ENCODE measurements around the gene METTL6.
A peak's percentile ranks its signal among the peaks of the same experiment; 100 is the strongest.
"Not testable (repeated sequence)": the region's sequence is repeated elsewhere in the genome, so short reads cannot be mapped to it uniquely, and the experiment has no call there.

The METTL6 gene

GRCh38 chr3:15420871-15421270, 6.5 kb downstream of the METTL6 start:
- in situ Hi-C loops (cut with HindIII; ENCODE audit: low pct_ligation_motif_present, low pct_unique_long_range_greater_than_20kb, low sequenced_read_pairs): no loop called here
- DNase-seq: no peak

GRCh38 chr3:15410966-15411365, 16.4 kb downstream of the METTL6 start:
- DNase-seq; in situ Hi-C loops (cut with HindIII; ENCODE audit: low pct_ligation_motif_present, low pct_unique_long_range_greater_than_20kb, low sequenced_read_pairs): not testable (repeated sequence)

GRCh38 chr3:15409774-15410173, 17.6 kb downstream of the METTL6 start:
- no peak for DNase-seq
- in situ Hi-C loops (cut with HindIII; ENCODE audit: low pct_ligation_motif_present, low pct_unique_long_range_greater_than_20kb, low sequenced_read_pairs): no loop called here

GRCh38 chr3:15409239-15409638, 18.1 kb downstream of the METTL6 start:
- in situ Hi-C loops (cut with HindIII; ENCODE audit: low pct_ligation_motif_present, low pct_unique_long_range_greater_than_20kb, low sequenced_read_pairs): no loop called here

GRCh38 chr3:15405448-15406050, 21.8 kb downstream of the METTL6 start:
- DNase-seq: peak; percentile 57
- in situ Hi-C loops (cut with HindIII; ENCODE audit: low pct_ligation_motif_present, low pct_unique_long_range_greater_than_20kb, low sequenced_read_pairs): no loop called here

More at GRCh38 chr3:15409239-15409638, 18.1 kb downstream of the METTL6 start:
- no peak for DNase-seq

- in situ Hi-C loops (cut with HindIII; ENCODE audit: low pct_ligation_motif_present, low pct_unique_long_range_greater_than_20kb, low sequenced_read_pairs): no loop called here
Observed at GRCh38 chr3:15404767-15405166, 22.6 kb downstream of the METTL6 start.

GRCh38 chr3:15403965-15404364, 23.4 kb downstream of the METTL6 start:
- in situ Hi-C loops (cut with HindIII; ENCODE audit: low pct_ligation_motif_present, low pct_unique_long_range_greater_than_20kb, low sequenced_read_pairs): no loop called here
- no peak for DNase-seq

More at GRCh38 chr3:15404767-15405166, 22.6 kb downstream of the METTL6 start:
- DNase-seq: no peak

GRCh38 chr3:15403495-15403894, 23.8 kb downstream of the METTL6 start:
- in situ Hi-C loops (cut with HindIII; ENCODE audit: low pct_ligation_motif_present, low pct_unique_long_range_greater_than_20kb, low sequenced_read_pairs): no loop called here
- no peak for DNase-seq

- in situ Hi-C loops (cut with HindIII; ENCODE audit: low pct_ligation_motif_present, low pct_unique_long_range_greater_than_20kb, low sequenced_read_pairs): no loop called here
- no peak for DNase-seq
Observed at GRCh38 chr3:15401936-15402335, 25.4 kb downstream of the METTL6 start.

- no peak for DNase-seq
- in situ Hi-C loops (cut with HindIII; ENCODE audit: low pct_ligation_motif_present, low pct_unique_long_range_greater_than_20kb, low sequenced_read_pairs): no loop called here
Observed at GRCh38 chr3:15399970-15400369, 27.4 kb downstream of the METTL6 start.

GRCh38 chr3:15398731-15399133, 28.6 kb downstream of the METTL6 start:
- in situ Hi-C loops (cut with HindIII; ENCODE audit: low pct_ligation_motif_present, low pct_unique_long_range_greater_than_20kb, low sequenced_read_pairs); DNase-seq: not testable (repeated sequence)

GRCh38 chr3:15393252-15393651, 34.1 kb downstream of the METTL6 start:
- in situ Hi-C loops (cut with HindIII; ENCODE audit: low pct_ligation_motif_present, low pct_unique_long_range_greater_than_20kb, low sequenced_read_pairs); DNase-seq: not testable (repeated sequence)

GRCh38 chr3:15391007-15391406, 36.3 kb downstream of the METTL6 start:
- no peak for DNase-seq

GRCh38 chr3:15390460-15390859, 36.9 kb downstream of the METTL6 start:
- DNase-seq: no peak
- in situ Hi-C loops (cut with HindIII; ENCODE audit: low pct_ligation_motif_present, low pct_unique_long_range_greater_than_20kb, low sequenced_read_pairs): no loop called here

More at GRCh38 chr3:15391007-15391406, 36.3 kb downstream of the METTL6 start:
- in situ Hi-C loops (cut with HindIII; ENCODE audit: low pct_ligation_motif_present, low pct_unique_long_range_greater_than_20kb, low sequenced_read_pairs): no loop called here

GRCh38 chr3:15388335-15388734, 39.0 kb downstream of the METTL6 start:
- in situ Hi-C loops (cut with HindIII; ENCODE audit: low pct_ligation_motif_present, low pct_unique_long_range_greater_than_20kb, low sequenced_read_pairs); DNase-seq: not testable (repeated sequence)

GRCh38 chr3:15387735-15388134, 39.6 kb downstream of the METTL6 start:
- in situ Hi-C loops (cut with HindIII; ENCODE audit: low pct_ligation_motif_present, low pct_unique_long_range_greater_than_20kb, low sequenced_read_pairs): no loop called here

GRCh38 chr3:15387171-15387581, 40.2 kb downstream of the METTL6 start:
- in situ Hi-C loops (cut with HindIII; ENCODE audit: low pct_ligation_motif_present, low pct_unique_long_range_greater_than_20kb, low sequenced_read_pairs): no loop called here
- peak; percentile 35 for DNase-seq

More at GRCh38 chr3:15387735-15388134, 39.6 kb downstream of the METTL6 start:
- DNase-seq: peak; percentile 14

- in situ Hi-C loops (cut with HindIII; ENCODE audit: low pct_ligation_motif_present, low pct_unique_long_range_greater_than_20kb, low sequenced_read_pairs); DNase-seq: not testable (repeated sequence)
Observed at GRCh38 chr3:15386654-15386955, 40.7 kb downstream of the METTL6 start.

GRCh38 chr3:15385901-15386653, 41.3 kb downstream of the METTL6 start:
- in situ Hi-C loops (cut with HindIII; ENCODE audit: low pct_ligation_motif_present, low pct_unique_long_range_greater_than_20kb, low sequenced_read_pairs): no loop called here

GRCh38 chr3:15385238-15385695, 42.1 kb downstream of the METTL6 start:
- DNase-seq; in situ Hi-C loops (cut with HindIII; ENCODE audit: low pct_ligation_motif_present, low pct_unique_long_range_greater_than_20kb, low sequenced_read_pairs): not testable (repeated sequence)

More at GRCh38 chr3:15385901-15386653, 41.3 kb downstream of the METTL6 start:
- peak; percentile 18 for DNase-seq

All from ACHN (cell line).